Neural crest cell (in vitro differentiated cells): ENCODE results near the gene DNAJC15. TPM values are rescaled to one million over a fixed set of nuclear protein-coding genes. Genes with fewer than 3 reads are reported as not detected.

ENCODE experiments used
- DNase-seq: peaks from one replicate; pipeline ENCODE4 v3.0.0; 2021; ENCODE audit warnings: low read depth, mixed read lengths, low spot score
- H3K27ac Mint-ChIP-seq: one replicate; pipeline ENCODE4 v1.8.0; 2021; ENCODE audit warnings: mild to moderate bottlenecking, mixed read lengths; ENCODE audit not compliant: unreplicated experiment
- H3K27me3 Mint-ChIP-seq: 2 replicates; pipeline ENCODE4 v1.8.0; 2021; ENCODE audit warnings: low read depth, mild to moderate bottlenecking, mixed read lengths
- H3K36me3 Mint-ChIP-seq: 2 replicates; pipeline ENCODE4 v1.8.0; 2021; ENCODE audit warnings: low read depth, mild to moderate bottlenecking, mixed read lengths
- H3K4me1 Mint-ChIP-seq: 2 replicates; pipeline ENCODE4 v1.8.0; 2021; ENCODE audit warnings: mixed read lengths
- H3K4me3 Mint-ChIP-seq: one replicate; pipeline ENCODE4 v1.8.0; 2021; ENCODE audit warnings: mild to moderate bottlenecking, mixed read lengths
- H3K9me3 Mint-ChIP-seq: 2 replicates; pipeline ENCODE4 v1.8.0; 2021; ENCODE audit warnings: mixed read lengths
- CTCF ChIP-seq: fragments of 200-600 bp; sonication (generic); conservative IDR thresholded peaks from 2 replicates; pipeline ENCODE4 v1.5.0; 2021; ENCODE audit warnings: antibody characterized with exemption, mild to moderate bottlenecking
- total RNA-seq: library from RNA; stranded (reverse); gene quantifications from 2 replicates; pipeline ENCODE4 v1.2.1, GENCODE V29; 2021

DNAJC15 gene
- total RNA-seq, 1 donor from 2014 or later, result 14.7 TPM

GRCh38 chr13:43129066-43129465, 105.7 kb downstream of the DNAJC15 start:
- H3K36me3 Mint-ChIP-seq, result no peaks in the 10 kb centered on the region
- peaks cover 25% of the 10 kb centered on the region for H3K4me1 Mint-ChIP-seq
- no peak overlapping the region for H3K4me3 Mint-ChIP-seq
- TF ChIP-seq CTCF, result no peak
- no peaks in the 10 kb centered on the region for H3K27me3 Mint-ChIP-seq
- peaks cover 2% of the 10 kb centered on the region for H3K9me3 Mint-ChIP-seq
- no peak for DNase-seq
- H3K27ac Mint-ChIP-seq, result no peak overlapping the region

DNA sequence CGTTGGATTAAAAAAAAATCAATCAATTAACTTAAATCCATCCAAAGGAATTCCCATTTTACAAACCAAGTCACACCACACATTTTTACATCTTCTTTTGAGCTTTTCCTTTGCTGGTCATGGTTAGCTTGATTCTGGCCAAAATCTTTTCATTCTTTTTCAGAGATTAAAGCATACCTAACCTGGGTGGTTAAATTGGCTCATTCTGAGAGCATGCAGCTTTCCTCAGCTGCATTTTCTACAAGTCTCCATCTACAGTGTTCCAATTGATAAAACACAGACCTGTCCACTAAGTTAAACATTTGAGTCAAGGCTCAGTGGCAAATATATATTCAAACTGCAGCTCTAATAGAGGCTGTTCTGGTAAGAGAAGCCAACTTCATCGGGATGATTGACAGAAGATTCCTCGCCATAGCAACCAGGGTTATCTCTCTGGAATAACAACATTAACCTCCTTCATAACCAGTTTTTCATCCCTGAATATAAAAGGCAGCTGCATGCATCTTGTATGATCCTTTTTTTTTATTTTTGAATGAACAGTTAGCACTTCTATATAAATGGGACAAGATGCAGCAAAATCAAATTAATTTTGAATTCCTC, 106.2 kb downstream of the DNAJC15 start:
- Mint-ChIP-seq H3K27ac (no peak overlapping the region), H3K4me1 (peaks cover 25% of the 10 kb centered on the region), H3K36me3 (no peaks in the 10 kb centered on the region), H3K4me3 (no peak overlapping the region), H3K27me3 (no peaks in the 10 kb centered on the region), H3K9me3 (no peaks in the 10 kb centered on the region)
- TF ChIP-seq CTCF, result no peak
- DNase-seq, result no peak

DNA sequence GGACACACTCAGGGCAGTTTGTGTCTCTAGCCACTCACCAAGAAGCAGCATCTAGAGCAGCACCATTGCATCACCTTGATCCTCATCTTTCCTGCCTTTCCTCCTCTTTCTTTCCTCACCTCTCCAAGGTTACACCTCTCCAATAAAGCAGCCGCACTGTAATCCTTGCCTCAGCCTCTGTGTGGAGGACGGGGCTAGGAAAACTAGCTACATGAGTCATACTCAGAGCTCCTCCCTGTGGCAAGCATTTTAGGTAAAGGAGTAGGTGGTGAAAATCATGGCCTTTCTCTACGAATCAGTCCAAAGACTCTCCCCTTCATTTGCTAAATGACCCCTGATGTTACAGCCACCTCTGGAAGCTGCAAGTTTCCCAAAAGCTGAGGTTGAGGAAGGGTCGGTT, 108.9 kb downstream of the DNAJC15 start:
- peak; percentile 50 for TF ChIP-seq CTCF
- no peaks in the 10 kb centered on the region for H3K9me3 Mint-ChIP-seq
- no peak overlapping the region for H3K4me3 Mint-ChIP-seq
- H3K27me3 Mint-ChIP-seq, result no peaks in the 10 kb centered on the region
- no peak overlapping the region for H3K27ac Mint-ChIP-seq
- H3K4me1 Mint-ChIP-seq, result peaks cover 22% of the 10 kb centered on the region
- no peaks in the 10 kb centered on the region for H3K36me3 Mint-ChIP-seq
- DNase-seq, result no peak

DNA sequence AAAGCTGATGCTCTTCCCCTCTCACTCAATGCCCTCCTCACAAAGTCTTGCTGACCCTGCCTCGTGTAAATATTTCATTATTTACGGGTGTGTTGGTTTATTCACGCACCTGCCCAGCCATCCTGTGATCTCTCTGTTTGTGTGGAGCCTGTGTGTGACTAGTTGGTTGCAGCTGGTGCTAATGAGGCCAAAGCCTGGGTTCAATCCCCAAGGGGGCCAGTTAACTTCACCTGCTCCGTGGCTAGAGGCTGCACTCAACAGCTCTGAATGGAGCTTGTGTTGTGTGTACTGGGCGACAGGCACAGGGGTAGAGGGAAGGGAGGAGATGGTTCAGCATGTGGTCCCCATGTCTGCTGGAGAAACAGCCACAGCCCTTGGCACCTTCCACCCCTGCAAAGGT, 109.5 kb downstream of the DNAJC15 start:
- TF ChIP-seq CTCF, result no peak
- Mint-ChIP-seq H3K36me3 (no peaks in the 10 kb centered on the region), H3K27ac (no peak overlapping the region)

GRCh38 chr13:43133792-43134191, 110.4 kb downstream of the DNAJC15 start:
- peaks cover 11% of the 10 kb centered on the region for H3K4me1 Mint-ChIP-seq
- no peaks in the 10 kb centered on the region for H3K36me3 Mint-ChIP-seq
- TF ChIP-seq CTCF, result no peak
- H3K27me3 Mint-ChIP-seq, result no peaks in the 10 kb centered on the region
- H3K9me3 Mint-ChIP-seq, result no peaks in the 10 kb centered on the region
- peak overlapping the region; percentile 0 for H3K27ac Mint-ChIP-seq
- DNase-seq, result no peak
- no peak overlapping the region for H3K4me3 Mint-ChIP-seq

More for the DNA sequence above, 109.5 kb downstream of the DNAJC15 start:
- no peaks in the 10 kb centered on the region for H3K27me3 Mint-ChIP-seq
- H3K4me1 Mint-ChIP-seq, result peaks cover 20% of the 10 kb centered on the region
- no peak overlapping the region for H3K4me3 Mint-ChIP-seq
- DNase-seq, result no peak
- no peaks in the 10 kb centered on the region for H3K9me3 Mint-ChIP-seq
